Mucosa of descending colon (tissue), 3 donors: Measurements from ENCODE around the gene PSTK. TPM values are rescaled to one million over a fixed set of nuclear protein-coding genes. Genes with fewer than 3 reads are reported as not detected.
A peak's percentile ranks its signal among the peaks of the same experiment; 100 is the strongest.

Experiments
- ATAC-seq: fragments of 200-7000 bp; cut with Tn5 transposase; one replicate; pipeline ENCODE4 v1.9.1; 2020; ENCODE audit warnings: mild to moderate bottlenecking, moderate library complexity
- DNase-seq, 3 donors: peaks; one replicate each; pipeline ENCODE4 v3.0.0-alpha.2; 2020
- H3K36me3 ChIP-seq: fragments of 200-600 bp; one replicate; pipeline ENCODE4 v1.8.0; 2021; ENCODE audit warnings: low read depth, mild to moderate bottlenecking
- H3K4me1 ChIP-seq: fragments of 200-600 bp; one replicate; pipeline ENCODE4 v1.8.0; 2021; ENCODE audit warnings: low read depth, mild to moderate bottlenecking
- H3K4me3 ChIP-seq: fragments of 200-600 bp; one replicate; pipeline ENCODE4 v1.8.0; 2021; ENCODE audit warnings: mild to moderate bottlenecking
- H3K9me3 ChIP-seq: fragments of 200-600 bp; one replicate; pipeline ENCODE4 v1.8.0; 2021; ENCODE audit warnings: mild to moderate bottlenecking
- intact Hi-C, 2 donors: fragments of 100-400 bp; cut with DNase I in 1 of 2; cut with micrococcal nuclease in 1 of 2; formaldehyde crosslinking; loops; one replicate each; pipeline versions ENCODE4 v1.11.0 to v1.11.1; 2022; cut with DNase I, micrococcal nuclease
- long read RNA-seq, 2 donors: library from polyadenylated mRNA; unstranded; transcript quantifications; one replicate each; pipeline ENCODE4 v2.0.0, GENCODE V29; 2019 to 2021
- total RNA-seq, 3 donors: library from RNA; stranded (reverse); fragmentation: NEBNext Ultra II Directional in 2 of 3; extraction: Animal tissue kit (Norgen Biotek cat#: 25700) in 2 of 3; gene quantifications; one replicate each; pipeline versions ENCODE4 v1.2.1 to v1.2.4, GENCODE V29; 2021 to 2023
- TF ChIP-seq, protein P1 (sequence below): fragments of 200-600 bp; IDR thresholded peaks from one replicate; pipeline ENCODE4 v1.8.0; 2022; ENCODE audit warnings: antibody characterized with exemption, mild to moderate bottlenecking
- donor health status: DM: no; HTN: no; CAD: no; lungs with moderate emphysema.
- donor health status: DM: no; HTN: no; CAD: no.
- donor health status: DM: no; HTN: yes; CAD: no.

Gene PSTK, protein sequence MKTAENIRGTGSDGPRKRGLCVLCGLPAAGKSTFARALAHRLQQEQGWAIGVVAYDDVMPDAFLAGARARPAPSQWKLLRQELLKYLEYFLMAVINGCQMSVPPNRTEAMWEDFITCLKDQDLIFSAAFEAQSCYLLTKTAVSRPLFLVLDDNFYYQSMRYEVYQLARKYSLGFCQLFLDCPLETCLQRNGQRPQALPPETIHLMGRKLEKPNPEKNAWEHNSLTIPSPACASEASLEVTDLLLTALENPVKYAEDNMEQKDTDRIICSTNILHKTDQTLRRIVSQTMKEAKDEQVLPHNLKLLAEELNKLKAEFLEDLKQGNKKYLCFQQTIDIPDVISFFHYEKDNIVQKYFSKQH
- 1 to 10 TPM; 2.0 to 4.2 (median 3.1) TPM for total RNA-seq
- long read RNA-seq, donor 1, partial matches to known transcripts, result 0 of 4 reads
- long read RNA-seq, donor 1, other reads (novel, unspliced or antisense), result 1 of 4 reads
- long read RNA-seq, donor 2, partial matches to known transcripts, result 0 of 6 reads
- long read RNA-seq, donor 2, other reads (novel, unspliced or antisense), result 2 of 6 reads

DNA sequence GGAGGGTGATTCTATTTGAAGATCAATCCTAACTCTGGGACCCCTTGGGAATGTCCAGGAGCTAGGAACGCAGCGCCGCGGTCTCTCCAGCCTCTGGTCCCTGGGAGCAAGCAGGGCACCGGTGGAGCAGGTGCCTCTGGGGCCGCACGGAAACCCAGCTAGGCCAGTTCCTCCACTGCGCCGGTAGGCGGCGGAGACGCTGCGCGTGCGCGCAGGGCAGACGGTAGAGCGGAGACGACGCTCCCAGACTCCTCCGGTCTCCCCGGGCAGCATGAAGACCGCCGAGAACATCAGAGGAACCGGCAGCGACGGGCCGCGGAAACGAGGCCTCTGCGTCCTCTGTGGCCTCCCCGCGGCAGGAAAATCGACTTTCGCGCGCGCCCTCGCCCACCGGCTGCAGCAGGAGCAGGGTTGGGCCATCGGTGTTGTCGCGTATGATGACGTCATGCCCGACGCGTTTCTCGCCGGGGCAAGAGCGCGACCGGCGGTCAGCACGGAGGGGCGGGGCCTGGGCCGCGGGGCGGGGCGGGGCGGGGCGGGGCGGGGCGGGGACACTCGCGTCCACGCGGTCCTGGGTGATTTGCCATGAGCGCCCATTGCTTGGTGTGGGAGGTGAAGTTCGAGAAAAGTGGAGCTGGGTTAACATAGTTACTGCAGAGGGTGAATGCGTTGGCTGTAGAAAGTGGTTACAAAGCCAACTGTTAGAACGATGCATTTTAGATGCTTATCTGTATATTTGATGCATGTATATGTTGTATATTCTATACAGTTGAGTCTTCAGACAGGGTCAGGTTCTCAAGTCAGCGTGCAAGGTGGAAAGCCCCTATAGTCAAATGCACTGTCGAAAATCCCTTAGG lies at the start of gene PSTK:
TSS of gene PSTK (plus strand) at position 193 of the 857 bp plus-strand sequence. CDS start at position 272, 79 bp downstream.
- TF ChIP-seq, protein P1, sequence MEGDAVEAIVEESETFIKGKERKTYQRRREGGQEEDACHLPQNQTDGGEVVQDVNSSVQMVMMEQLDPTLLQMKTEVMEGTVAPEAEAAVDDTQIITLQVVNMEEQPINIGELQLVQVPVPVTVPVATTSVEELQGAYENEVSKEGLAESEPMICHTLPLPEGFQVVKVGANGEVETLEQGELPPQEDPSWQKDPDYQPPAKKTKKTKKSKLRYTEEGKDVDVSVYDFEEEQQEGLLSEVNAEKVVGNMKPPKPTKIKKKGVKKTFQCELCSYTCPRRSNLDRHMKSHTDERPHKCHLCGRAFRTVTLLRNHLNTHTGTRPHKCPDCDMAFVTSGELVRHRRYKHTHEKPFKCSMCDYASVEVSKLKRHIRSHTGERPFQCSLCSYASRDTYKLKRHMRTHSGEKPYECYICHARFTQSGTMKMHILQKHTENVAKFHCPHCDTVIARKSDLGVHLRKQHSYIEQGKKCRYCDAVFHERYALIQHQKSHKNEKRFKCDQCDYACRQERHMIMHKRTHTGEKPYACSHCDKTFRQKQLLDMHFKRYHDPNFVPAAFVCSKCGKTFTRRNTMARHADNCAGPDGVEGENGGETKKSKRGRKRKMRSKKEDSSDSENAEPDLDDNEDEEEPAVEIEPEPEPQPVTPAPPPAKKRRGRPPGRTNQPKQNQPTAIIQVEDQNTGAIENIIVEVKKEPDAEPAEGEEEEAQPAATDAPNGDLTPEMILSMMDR, result peak; percentile 99
- H3K9me3 ChIP-seq, result no peaks in the 10 kb centered on the region
- peak within 1 kb of the TSS; percentile 52 for H3K4me3 ChIP-seq
- ATAC-seq, result peak; percentile 100
- H3K4me1 ChIP-seq, result peaks cover 5% of the 10 kb centered on the region
- intact Hi-C loops, result no loop called here
- DNase-seq, result peak; percentile 92 to 95 (median 93)
- H3K36me3 ChIP-seq, result no peaks in the 10 kb centered on the region

DNA sequence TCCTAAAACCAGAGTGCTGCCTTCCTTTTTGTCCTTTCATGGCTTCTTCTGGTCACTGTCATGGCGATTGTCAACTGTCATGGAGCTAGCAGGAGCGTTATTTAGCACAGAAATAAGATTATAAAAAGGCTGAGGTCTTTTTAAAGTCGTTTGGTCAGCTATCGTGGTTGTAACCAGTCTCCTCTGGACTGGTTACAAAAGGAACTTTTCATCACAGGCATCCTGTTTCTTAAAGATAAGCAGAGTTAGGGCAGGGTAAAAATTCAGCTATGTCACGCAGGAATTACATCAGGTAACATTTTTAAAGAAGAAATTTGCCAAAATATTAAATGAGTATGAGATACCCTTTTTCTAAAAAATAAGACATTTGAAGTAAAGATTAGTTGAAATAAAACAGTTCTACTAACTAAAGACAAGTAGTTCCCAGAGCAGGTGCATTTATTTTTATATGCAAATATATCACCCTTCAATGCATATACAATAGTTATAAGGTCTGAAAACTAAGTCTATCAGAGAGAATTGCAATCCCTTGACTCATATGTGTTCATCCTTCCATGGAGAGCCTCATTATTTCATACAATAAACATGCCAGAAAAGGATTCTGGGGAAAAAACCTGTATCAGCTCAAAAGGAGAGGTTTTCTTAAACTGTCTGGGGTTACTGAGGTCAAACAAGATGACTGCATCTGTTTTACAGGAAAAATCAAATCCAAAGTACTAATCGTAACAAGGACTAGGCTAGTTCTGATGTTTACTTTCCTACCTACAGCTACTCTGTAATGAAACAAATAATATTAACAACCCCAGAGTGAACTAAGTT lies 48.9 kb upstream of the PSTK start:
- H3K4me1 ChIP-seq, result no peaks in the 10 kb centered on the region
- H3K36me3 ChIP-seq, result no peaks in the 10 kb centered on the region
- DNase-seq, result no peak
- ATAC-seq, result no peak
- intact Hi-C loops, result no loop called here
- no peak overlapping the region for H3K4me3 ChIP-seq
- TF ChIP-seq, protein P1, result no peak
- no peaks in the 10 kb centered on the region for H3K9me3 ChIP-seq

DNA sequence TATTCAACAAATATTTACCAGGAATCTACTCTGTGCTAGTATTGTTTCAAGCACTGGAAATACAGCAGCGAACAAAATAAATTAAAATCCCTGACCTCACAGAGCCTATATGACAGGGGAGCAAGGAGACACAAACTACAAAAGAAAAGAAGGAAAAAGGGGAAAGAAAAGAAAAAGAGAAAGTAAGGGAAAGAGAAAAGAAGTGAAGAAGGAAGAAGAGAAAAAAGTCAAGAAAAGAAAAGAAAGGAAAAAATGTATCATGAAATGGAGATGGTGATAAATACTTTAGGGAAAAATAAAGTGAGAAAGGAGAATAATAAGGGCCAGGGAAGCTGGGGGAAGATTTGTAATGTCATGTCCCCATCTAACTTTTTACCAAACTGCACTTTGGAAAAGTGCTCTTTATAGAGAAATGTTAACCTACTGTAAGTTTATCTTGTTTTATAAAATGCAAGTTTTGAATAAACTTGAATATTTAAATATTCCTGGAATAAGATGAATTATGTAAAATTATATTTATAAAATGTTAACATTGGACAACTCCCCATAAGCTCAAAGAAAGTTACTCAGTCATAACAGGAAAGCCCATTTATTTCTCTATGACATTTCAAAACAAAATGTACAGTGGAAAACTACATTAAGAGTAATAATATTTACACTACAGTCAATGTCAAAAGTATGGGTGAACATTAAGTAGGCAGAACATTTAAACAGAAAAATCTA lies 40.9 kb upstream of the PSTK start:
- Histone ChIP-seq H3K9me3 (no peaks in the 10 kb centered on the region), H3K4me3 (no peak overlapping the region), H3K4me1 (no peaks in the 10 kb centered on the region), H3K36me3 (no peaks in the 10 kb centered on the region)
- intact Hi-C loops, result no loop called here
- TF ChIP-seq, protein P1, result no peak
- DNase-seq (no peak), ATAC-seq (no peak)

DNA sequence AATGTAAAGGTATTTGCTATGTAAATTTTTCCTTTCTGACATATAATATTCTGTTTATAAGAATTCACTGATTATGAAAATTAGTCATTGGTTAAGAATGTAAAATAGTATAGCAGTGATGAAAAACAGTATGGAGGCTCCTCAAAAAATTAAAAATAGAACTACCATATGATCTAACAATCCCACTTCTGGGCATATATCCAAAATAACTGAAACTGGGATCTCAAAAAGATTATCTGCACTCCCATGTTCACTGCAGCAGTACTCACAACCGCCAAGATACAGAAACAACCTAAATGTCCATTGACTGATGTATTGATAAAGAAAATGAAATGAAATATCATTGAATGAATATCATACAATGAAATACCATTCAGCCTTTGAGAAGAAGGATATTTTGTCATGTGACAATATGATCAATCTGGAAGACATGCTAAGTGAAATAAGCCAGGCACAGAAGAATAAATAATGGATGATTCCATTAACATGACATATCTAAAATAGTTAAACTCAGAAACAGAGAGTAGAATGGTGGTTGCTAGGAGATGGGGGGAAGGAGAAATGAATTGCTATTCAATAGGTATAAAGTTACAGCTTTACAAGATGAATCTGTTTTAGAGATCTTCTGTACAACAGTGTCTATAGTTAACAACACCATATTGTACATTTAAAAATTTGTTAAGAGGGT lies 40.2 kb upstream of the PSTK start:
- DNase-seq (no peak), ATAC-seq (no peak)
- Histone ChIP-seq H3K4me1 (no peaks in the 10 kb centered on the region), H3K4me3 (no peak overlapping the region), H3K36me3 (no peaks in the 10 kb centered on the region), H3K9me3 (no peaks in the 10 kb centered on the region)
- TF ChIP-seq, protein P1, result no peak
- intact Hi-C loops, result no loop called here
